A673 (cell line): ENCODE results near the gene TMPRSS7. TPM values are rescaled to one million over a fixed set of nuclear protein-coding genes. Genes with fewer than 3 reads are reported as not detected.

Source experiments
- BruUV-seq: library from RNA; stranded (reverse); fragments of 400-500 nt; replicated peaks from 2 replicates; lab custom pipeline; 2021; lab: Mats Ljungman, UMichigan
- CTCF ChIA-PET: fragments of 300-600 bp; sonication (Branson Sonifier 250); formaldehyde crosslinking; loops from one replicate; lab custom pipeline; 2022; ENCODE audit warnings: antibody characterized with exemption; lab: Charles Lee
- POLR2A ChIA-PET: fragments of 300-600 bp; sonication (Branson Sonifier 250); formaldehyde crosslinking; loops from one replicate; lab custom pipeline; 2022; ENCODE audit warnings: antibody characterized with exemption; ENCODE audit not compliant: low non-redundant PET; lab: Charles Lee
- DNase-seq: peaks from one replicate; pipeline ENCODE4 v3.0.0-alpha.2; 2015; ENCODE audit warnings: low spot score
- H3K27ac ChIP-seq: fragments of 200-600 bp; sonication (generic); 2 replicates; pipeline ENCODE4 v1.5.1; 2016; ENCODE audit warnings: mixed run types, low read depth, mild to moderate bottlenecking, mixed read lengths, antibody characterized with exemption, low read length; ENCODE audit not compliant: poor library complexity, severe bottlenecking
- H3K27me3 ChIP-seq: fragments of 200-600 bp; sonication (generic); replicated peaks from 2 replicates; pipeline ENCODE4 v1.6.1; 2017; ENCODE audit warnings: mixed run types, low read depth, mild to moderate bottlenecking, mixed read lengths, antibody characterized with exemption, low read length; ENCODE audit not compliant: insufficient read depth, poor library complexity
- H3K36me3 ChIP-seq: fragments of 200-600 bp; sonication (generic); 2 replicates; pipeline ENCODE4 v1.6.1; 2016; ENCODE audit warnings: mixed run types, mild to moderate bottlenecking, mixed read lengths, antibody characterized with exemption, low read length; ENCODE audit not compliant: insufficient read depth, poor library complexity, severe bottlenecking
- H3K4me1 ChIP-seq: fragments of 200-600 bp; sonication (generic); 2 replicates; pipeline ENCODE4 v1.6.1; 2017; ENCODE audit warnings: mixed run types, mild to moderate bottlenecking, mixed read lengths, antibody characterized with exemption, low read length; ENCODE audit not compliant: insufficient read depth, poor library complexity, severe bottlenecking
- H3K4me3 ChIP-seq: fragments of 200-600 bp; sonication (generic); 2 replicates; pipeline ENCODE4 v1.5.1; 2016; ENCODE audit warnings: low read depth, mixed run types, mild to moderate bottlenecking, mixed read lengths, low read length; ENCODE audit not compliant: poor library complexity, severe bottlenecking
- H3K9me3 ChIP-seq: fragments of 200-600 bp; sonication (generic); 2 replicates; pipeline ENCODE4 v1.6.1; 2016; ENCODE audit warnings: mixed run types, low read depth, mild to moderate bottlenecking, mixed read lengths, antibody characterized with exemption, low read length; ENCODE audit not compliant: poor library complexity, severe bottlenecking
- CTCF ChIP-seq: fragments of 300-800, 200-600 bp; sonication (generic); conservative IDR thresholded peaks from 2 replicates; pipeline ENCODE4 v1.5.1; 2017; ENCODE audit warnings: low read depth, mild to moderate bottlenecking, antibody characterized with exemption, low read length, moderate library complexity, mixed read lengths
- EZH2 ChIP-seq: fragments of 200-600 bp; sonication (generic); IDR thresholded peaks from 2 replicates; pipeline ENCODE4 v1.6.1; 2017; ENCODE audit warnings: borderline replicate concordance, low read depth, mild to moderate bottlenecking, mixed read lengths, antibody characterized with exemption, low read length; ENCODE audit not compliant: poor library complexity, severe bottlenecking
- intact Hi-C: fragments of 100-400 bp; cut with micrococcal nuclease; formaldehyde crosslinking; loops from one replicate; pipeline ENCODE4 v1.10.0; 2022; ENCODE audit not compliant: unreplicated experiment
- microRNA-seq: library from miRNA; unstranded; fragments of <30 nt; microRNA quantifications from one replicate; pipeline ENCODE4 v1.2.0, GENCODE V29; 2021
- total RNA-seq: library from RNA; stranded (reverse); gene quantifications from 2 replicates; pipeline ENCODE4 v1.2.3, GENCODE V29; 2021

Gene TMPRSS7
- total RNA-seq, 1 experiment from 2014 or later = not detected

- Histone ChIP-seq H3K9me3 (no peaks in the 10 kb centered on the region), H3K27ac (no peak overlapping the region), H3K36me3 (no peaks in the 10 kb centered on the region), H3K27me3 (no peaks in the 10 kb centered on the region), H3K4me1 (no peaks in the 10 kb centered on the region), H3K4me3 (no peak overlapping the region)
- DNase-seq = no peak
- POLR2A ChIA-PET = no interaction called here
- CTCF ChIA-PET = no interaction called here
- TF ChIP-seq EZH2 (no peak), CTCF (no peak)
- no TSS peak for BruUV-seq
- intact Hi-C loops = no loop called here
Measured at GRCh38 chr3:112128843-112129727, 94.5 kb downstream of the TMPRSS7 start.

- ChIA-PET CTCF (no interaction called here), POLR2A (no interaction called here)
- intact Hi-C loops = loop anchor here (10.0 kb wide), 1 partner anchor 185 kb away; no protein-coding TSS in a partner anchor
- no TSS peak for BruUV-seq
- no peak overlapping the region for H3K27ac ChIP-seq
- no peak overlapping the region for H3K4me3 ChIP-seq
- H3K27me3 ChIP-seq = no peaks in the 10 kb centered on the region
- no peaks in the 10 kb centered on the region for H3K4me1 ChIP-seq
- no peaks in the 10 kb centered on the region for H3K36me3 ChIP-seq
- no peak for TF ChIP-seq CTCF
- no peak for TF ChIP-seq EZH2
- no peak for DNase-seq
- H3K9me3 ChIP-seq = no peaks in the 10 kb centered on the region
Measured at GRCh38 chr3:112129925-112130637, 95.5 kb downstream of the TMPRSS7 start.

GRCh38 chr3:112130638-112130993, 96.1 kb downstream of the TMPRSS7 start:
- no peaks in the 10 kb centered on the region for H3K36me3 ChIP-seq
- POLR2A ChIA-PET = interaction anchor here (0.9 kb wide), 1 partner anchor 9 kb away, joined by 3 read pairs; no protein-coding TSS in a partner anchor
- H3K4me1 ChIP-seq = no peaks in the 10 kb centered on the region
- no TSS peak for BruUV-seq
- CTCF ChIA-PET = no interaction called here
- intact Hi-C loops = loop anchor here (10.0 kb wide), 1 partner anchor 184 kb away; no protein-coding TSS in a partner anchor
- no peaks in the 10 kb centered on the region for H3K27me3 ChIP-seq
- no peak for TF ChIP-seq CTCF
- TF ChIP-seq EZH2 = no peak
- no peak for DNase-seq
- no peaks in the 10 kb centered on the region for H3K9me3 ChIP-seq
- H3K4me3 ChIP-seq = no peak overlapping the region
- no peak overlapping the region for H3K27ac ChIP-seq

Small RNAs within 50 kb of the gene (microRNA-seq; reads per million reads assigned to microRNA genes)
- gene MIR567 = not detected

Other genes starting within 250 kb of the TMPRSS7 start
- gene PHLDB2, start 175.5 kb upstream of the TMPRSS7 start, total RNA-seq = 11.7 and 13.1 TPM in 2 replicates
- gene ABHD10, start 55.7 kb upstream of the TMPRSS7 start, total RNA-seq = 39.7 and 40.7 TPM in 2 replicates
- gene TAGLN3, start 35.8 kb upstream of the TMPRSS7 start, total RNA-seq = 0.37 TPM in 1 of 2 replicates, not detected in the other
- gene C3orf52, start 51.7 kb downstream of the TMPRSS7 start, total RNA-seq = 0.73 and 1.0 TPM in 2 replicates
- gene GCSAM, start 98.5 kb downstream of the TMPRSS7 start, total RNA-seq = not detected in 2 replicates